Stimulated activated CD4-positive, alpha-beta T cell treated with anti-CD3 and anti-CD28 coated beads, Interleukin-2, amount 100 ng/mL, for 4 hours (primary cell): ENCODE results near the gene LIFR.
"Not testable (repeated sequence)": the region's sequence is repeated elsewhere in the genome, so short reads cannot be mapped to it uniquely, and the experiment has no call there.

Experiments
- DNase-seq: peaks from one replicate; pipeline ENCODE4 v3.0.0-alpha.2; 2020; ENCODE audit warnings: low read depth

LIFR gene

GRCh38 chr5:38547257-38547656, 9.2 kb downstream of the LIFR start:
- no peak for DNase-seq

GRCh38 chr5:38546691-38547146, 9.7 kb downstream of the LIFR start:
- DNase-seq = no peak

GRCh38 chr5:38543886-38544285, 12.6 kb downstream of the LIFR start:
- no peak for DNase-seq

GRCh38 chr5:38543074-38543473, 13.4 kb downstream of the LIFR start:
- no peak for DNase-seq

- DNase-seq = no peak
These were observed 15.2 kb downstream of the LIFR start for GRCh38 chr5:38541174-38541725.

GRCh38 chr5:38540314-38540713, 16.1 kb downstream of the LIFR start:
- no peak for DNase-seq

- no peak for DNase-seq
These were observed 18.3 kb downstream of the LIFR start for GRCh38 chr5:38538161-38538560.

GRCh38 chr5:38537505-38537904, 18.9 kb downstream of the LIFR start:
- DNase-seq = no peak

- no peak for DNase-seq
These were observed 19.5 kb downstream of the LIFR start for GRCh38 chr5:38536968-38537367.

- DNase-seq = no peak
These were observed 20.6 kb downstream of the LIFR start for GRCh38 chr5:38535845-38536244.

- no peak for DNase-seq
These were observed 21.1 kb downstream of the LIFR start for GRCh38 chr5:38535248-38535750.

- DNase-seq = no peak
These were observed 22.3 kb downstream of the LIFR start for GRCh38 chr5:38534156-38534453.

GRCh38 chr5:38533286-38534155, 22.9 kb downstream of the LIFR start:
- no peak for DNase-seq

GRCh38 chr5:38532165-38532669, 24.2 kb downstream of the LIFR start:
- DNase-seq = no peak

- DNase-seq = no peak
These were observed 24.9 kb downstream of the LIFR start for GRCh38 chr5:38531518-38531917.

GRCh38 chr5:38529955-38530646, 26.3 kb downstream of the LIFR start:
- no peak for DNase-seq

GRCh38 chr5:38528162-38528703, 28.2 kb downstream of the LIFR start:
- DNase-seq = no peak

GRCh38 chr5:38527475-38527874, 29.0 kb downstream of the LIFR start:
- no peak for DNase-seq

GRCh38 chr5:38524022-38524421, 32.4 kb downstream of the LIFR start:
- no peak for DNase-seq

- DNase-seq = no peak
These were observed 37.0 kb downstream of the LIFR start for GRCh38 chr5:38519476-38519875.

- DNase-seq = no peak
These were observed 38.1 kb downstream of the LIFR start for GRCh38 chr5:38518341-38518740.

GRCh38 chr5:38516649-38517048, 39.8 kb downstream of the LIFR start:
- DNase-seq = not testable (repeated sequence)

GRCh38 chr5:38515646-38516045, 40.8 kb downstream of the LIFR start:
- no peak for DNase-seq
